Neural cell (in vitro differentiated cells): Measurements from ENCODE around the gene SYNGR2.

Source experiments
- CTCF ChIP-seq: fragments of 450-650 bp; IDR thresholded peaks from 2 replicates; pipeline ENCODE4 v1.5.1; 2014; ENCODE audit warnings: antibody characterized with exemption, mild to moderate bottlenecking, moderate library complexity; ENCODE audit not compliant: poor library complexity, severe bottlenecking
- EZH2 ChIP-seq: fragments of 200-600, 300-800 bp; shearing (Covaris generic), sonication (generic); IDR thresholded peaks from 2 replicates; pipeline ENCODE4 v1.6.1; 2014; ENCODE audit warnings: antibody characterized with exemption, low read length, borderline replicate concordance, mild to moderate bottlenecking; ENCODE audit not compliant: insufficient read depth, poor library complexity, severe bottlenecking
- REST ChIP-seq: IDR thresholded peaks from 2 replicates; pipeline ENCODE4 v1.6.1; 2012; ENCODE audit warnings: borderline replicate concordance
- SMC3 ChIP-seq: fragments of 450-650 bp; conservative IDR thresholded peaks from 2 replicates; pipeline ENCODE4 v1.6.1; 2014; ENCODE audit warnings: antibody characterized with exemption, mild to moderate bottlenecking, moderate library complexity; ENCODE audit not compliant: poor library complexity
- TAF1 ChIP-seq: IDR thresholded peaks from 2 replicates; pipeline ENCODE4 v1.6.1; 2012; ENCODE audit warnings: low read depth

- no peak for TF ChIP-seq TAF1
- TF ChIP-seq CTCF: no peak
- no peak for TF ChIP-seq EZH2
- TF ChIP-seq SMC3: no peak
- no peak for TF ChIP-seq REST
Observed at GRCh38 chr17:78129351-78130089, 38.9 kb upstream of the SYNGR2 start.
